ENCODE data around the gene RPL41.

- TF ChIP-seq POLR2AphosphoS5 (IDR thresholded peaks at IDR 0.05): no peak
- no peak for TF ChIP-seq CTCF (IDR thresholded peaks at IDR 0.05)
- TF ChIP-seq EP300 (IDR thresholded peaks at IDR 0.05): no peak
Observed at GRCh38 chr12:56152756-56153677, 36.6 kb downstream of the RPL41 start.

Data from upper lobe of left lung (tissue), 4 donors.